Measurements from ENCODE around the gene ZDHHC7. TPM values are rescaled to one million over a fixed set of nuclear protein-coding genes. Genes with fewer than 3 reads are reported as not detected.
A peak's percentile ranks its signal among the peaks of the same experiment; 100 is the strongest.

Gene ZDHHC7
- total and polyA plus RNA-seq, 9 of the 15 experiments (the other 6 are each of a cell fraction or from before 2014, with no cell fraction given), result 1.7 to 49.7 (median 37.4) TPM

- DNase-seq (ENCODE audit: extremely low read depth in 1 of 4, low spot score in 3 of 4), result peak; percentile 90 to 99 (median 94)
- Histone ChIP-seq H4K20me1 (replicated peaks; ENCODE audit: control insufficient read depth, insufficient read depth, low read length) (peaks cover 4% of the 10 kb centered on the region), H3K4me2 (ENCODE audit: insufficient read depth, low read length) (peak overlapping the region; percentile 85), H3K9me3 (replicated peaks; ENCODE audit: control insufficient read depth, insufficient read depth, low read depth, low read length) (0 out of 2 replicates have a peak, but pooled peaks cover under 1% of the 10 kb centered on the region), H3K27ac (ENCODE audit: extremely low read depth, low read depth, low read length) (peak overlapping the region; percentile 67), H3K4me3 (no peak overlapping the region), H2AFZ (ENCODE audit: low read depth, low read length) (peak overlapping the region; percentile 80), H3K27me3 (ENCODE audit: control insufficient read depth in 2 of 2, insufficient read depth in 2 of 2, low read length in 2 of 2) (no peaks in the 10 kb centered on the region), H3K9ac (ENCODE audit: insufficient read depth in 1 of 2, low read depth in 2 of 2, low read length in 2 of 2) (peak overlapping the region; percentile 49 to 65), H3K4me1 (replicated peaks in 1 of 2; ENCODE audit: control insufficient read depth in 2 of 2, insufficient read depth in 2 of 2, low read length in 2 of 2) (peaks cover 21 to 56% of the 10 kb centered on the region in 2 experiments), H3K79me2 (ENCODE audit: control insufficient read depth, insufficient read depth, low read length) (no peaks in the 10 kb centered on the region), H3K9me1 (ENCODE audit: control insufficient read depth, insufficient read depth, low read length) (peaks cover 4% of the 10 kb centered on the region), H3K36me3 (ENCODE audit: control insufficient read depth, insufficient read depth, low read length) (no peaks in the 10 kb centered on the region)
- FAIRE-seq, result peak; percentile 100
- ChIA-PET POLR2A (interaction anchor here (0.6 to 2.7 kb wide), 18 partner anchors 9 to 559 kb away, joined by 3 to 8 read pairs (median 4); no protein-coding TSS in a partner anchor), CTCF (ENCODE audit: low intra/inter-chr PET ratio) (interaction anchor here (0.6 to 5.2 kb wide), 7 partner anchors 24 to 425 kb away, joined by 3 to 34 read pairs (median 3); no protein-coding TSS in a partner anchor)
- BruUV-seq (replicated peaks), result no TSS peak
- WGBS (ENCODE audit: insufficient coverage, low coverage, missing lambda C conversion rate), result 3% methylated on average over 12 of the region's 12 CpGs
- in situ Hi-C loops (cut with MboI) (no loop called here), intact Hi-C loops (cut with micrococcal nuclease) (loop anchor here (1.0 to 5.0 kb wide), 4 partner anchors 18 to 198 kb away; no protein-coding TSS in a partner anchor)
- ATAC-seq, result peak; percentile 95
- TF ChIP-seq ZBTB33 (CRISPR knock-in tag; IDR thresholded peaks at IDR 0.05), result peak; percentile 60; the same call in 1 of the 2 replicates
- TF ChIP-seq RBFOX2 (IDR thresholded peaks at IDR 0.05; ENCODE audit: low read depth, low read length), result peak; percentile 55
- peak; percentile 95 for TF ChIP-seq TEAD4 (IDR thresholded peaks at IDR 0.05; ENCODE audit: low read length)
- no peak for TF ChIP-seq TEAD4 (CRISPR knock-in tag; IDR thresholded peaks at IDR 0.05; ENCODE audit: borderline replicate concordance)
- TF ChIP-seq ZNF274 (IDR thresholded peaks at IDR 0.05; ENCODE audit: borderline replicate concordance, low read depth, low read length), result peak; percentile 75; the same call in 1 of the 2 replicates
- TF ChIP-seq MYNN (IDR thresholded peaks at IDR 0.05), result peak; percentile 58
- no peak for TF ChIP-seq MYNN (CRISPR knock-in tag; IDR thresholded peaks at IDR 0.05)
- no peak; the same call in 1 of the 2 replicates for TF ChIP-seq KLF1 (tag; IDR thresholded peaks at IDR 0.05)
- TF ChIP-seq BACH1 (tag; IDR thresholded peaks at IDR 0.05), result peak; percentile 64; the same call in 1 of the 2 replicates
- TF ChIP-seq ZNF253 (CRISPR knock-in tag; conservative IDR thresholded peaks at IDR 0.05), result no peak
- peak; percentile 90 for TF ChIP-seq PHB2 (IDR thresholded peaks at IDR 0.05; ENCODE audit: low read depth)
- no peak for TF ChIP-seq MAX (CRISPR knock-in tag; IDR thresholded peaks at IDR 0.05)
- peak; percentile 72; the same call in 1 of the 2 replicates for TF ChIP-seq GTF2E2 (tag; IDR thresholded peaks at IDR 0.05)
- TF ChIP-seq DPF2 (IDR thresholded peaks at IDR 0.05), result peak; percentile 95
- no peak for TF ChIP-seq ZNF232 (CRISPR knock-in tag; IDR thresholded peaks at IDR 0.05)
- TF ChIP-seq ETV5 (CRISPR knock-in tag; IDR thresholded peaks at IDR 0.05; ENCODE audit: low read depth), result peak; percentile 22
- TF ChIP-seq KLF6 (CRISPR knock-in tag; IDR thresholded peaks at IDR 0.05; ENCODE audit: borderline replicate concordance), result no peak
- no peak for TF ChIP-seq USF1 (CRISPR knock-in tag; IDR thresholded peaks at IDR 0.05)
- TF ChIP-seq L3MBTL2 (IDR thresholded peaks at IDR 0.05), result peak; percentile 87
- TF ChIP-seq MAFG (tag; conservative IDR thresholded peaks at IDR 0.05), result no peak
- TF ChIP-seq NFIC (IDR thresholded peaks at IDR 0.05), result peak; percentile 96
These were observed 58.8 kb downstream of the ZDHHC7 start for GRCh38 chr16:84952335-84953189.

Data from K562 (cell line).